Activated naive CD4-positive, alpha-beta T cell treated with anti-CD3 and anti-CD28 coated beads, Interleukin-2, amount 10 ng/mL, durations not matched to agents 5 hours and 36 hours (primary cell): Measurements from ENCODE around the gene SLAMF7. TPM values are rescaled to one million over a fixed set of nuclear protein-coding genes. Genes with fewer than 3 reads are reported as not detected.

ENCODE experiments used
- total RNA-seq, 2 experiments: library from RNA; stranded (reverse); gene quantifications; one replicate each; pipeline ENCODE4 v1.2.3, GENCODE V29; 2021

Gene SLAMF7, protein sequence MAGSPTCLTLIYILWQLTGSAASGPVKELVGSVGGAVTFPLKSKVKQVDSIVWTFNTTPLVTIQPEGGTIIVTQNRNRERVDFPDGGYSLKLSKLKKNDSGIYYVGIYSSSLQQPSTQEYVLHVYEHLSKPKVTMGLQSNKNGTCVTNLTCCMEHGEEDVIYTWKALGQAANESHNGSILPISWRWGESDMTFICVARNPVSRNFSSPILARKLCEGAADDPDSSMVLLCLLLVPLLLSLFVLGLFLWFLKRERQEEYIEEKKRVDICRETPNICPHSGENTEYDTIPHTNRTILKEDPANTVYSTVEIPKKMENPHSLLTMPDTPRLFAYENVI
- 1 to 10 TPM; 7.6 to 8.2 TPM for total RNA-seq

DNA sequence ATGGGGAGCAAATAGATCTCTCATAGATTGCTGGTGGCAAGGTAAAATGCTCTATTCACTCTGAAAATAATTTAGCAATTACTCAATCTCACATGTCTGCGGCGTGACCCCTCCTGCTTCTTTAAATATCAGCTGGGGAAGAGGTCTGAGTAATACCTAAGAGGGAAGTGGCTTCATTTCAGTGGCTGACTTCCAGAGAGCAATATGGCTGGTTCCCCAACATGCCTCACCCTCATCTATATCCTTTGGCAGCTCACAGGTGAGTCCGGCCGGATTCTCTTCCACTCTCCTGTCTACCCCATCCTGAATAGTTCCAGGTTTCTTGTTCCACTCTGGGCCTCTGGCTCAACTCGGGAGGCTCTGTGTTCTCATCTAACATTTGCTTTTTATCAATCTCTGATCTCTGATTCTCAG, at the start of gene SLAMF7:
TSS of gene SLAMF7 (plus strand) at position 150 of the 414 bp plus-strand sequence. CDS start at position 205, 55 bp downstream.

DNA sequence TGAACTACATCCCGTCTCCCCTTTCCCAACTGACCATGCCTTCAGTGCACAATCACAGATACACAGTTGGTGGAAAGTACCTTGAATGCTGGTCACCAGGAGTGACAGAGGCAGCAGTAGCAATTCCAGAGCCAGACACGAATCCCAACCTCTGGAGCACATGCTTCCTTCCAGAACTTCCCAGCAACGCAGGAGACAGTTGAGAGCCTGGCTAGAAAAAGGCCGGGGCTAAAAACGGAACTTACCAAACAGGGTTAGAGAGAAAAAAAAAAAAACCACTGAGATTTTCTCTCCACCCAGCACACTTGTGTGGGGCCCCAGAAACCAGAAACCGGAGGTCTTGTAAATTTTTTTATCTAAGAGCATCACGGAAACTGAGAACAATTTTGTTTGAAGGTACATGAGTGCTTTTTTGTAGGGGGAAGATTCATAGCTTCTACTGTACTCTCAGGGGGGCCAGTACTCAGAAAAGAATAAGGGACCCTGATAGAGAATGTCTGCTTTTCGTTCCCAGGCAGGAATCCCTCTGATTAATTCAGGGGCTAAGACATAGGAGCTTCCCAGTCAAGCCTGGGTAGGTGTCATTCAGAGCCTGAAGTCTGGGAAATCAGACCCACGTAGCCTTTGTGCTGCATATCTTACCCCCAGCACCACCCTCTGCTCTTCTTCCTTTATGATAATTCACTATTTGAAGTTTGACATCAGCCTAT, 27.3 kb upstream of the SLAMF7 start, which contains the start of gene CD48:
TSS of gene CD48 (minus strand) at position 221 of the 710 bp plus-strand sequence. CDS start at position 162, 59 bp downstream.

DNA sequence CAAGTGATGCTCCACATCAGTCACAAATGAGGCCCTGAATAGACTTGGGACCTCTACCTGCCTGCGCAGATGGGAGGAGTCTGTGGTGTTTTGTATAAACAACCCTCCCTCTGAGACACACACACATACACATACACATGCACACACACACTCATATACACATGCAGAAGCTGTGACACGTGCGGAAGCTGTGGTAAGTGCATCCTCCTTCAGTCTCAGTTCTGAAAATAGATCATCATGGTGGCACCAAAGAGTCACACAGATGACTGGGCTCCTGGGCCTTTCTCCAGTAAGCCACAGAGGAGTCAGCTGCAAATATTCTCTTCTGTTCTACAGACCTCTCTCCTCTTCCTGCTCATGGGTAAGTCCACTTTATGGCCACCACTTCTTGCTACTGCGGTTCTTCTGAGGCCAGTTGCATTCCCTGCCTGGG, 56.9 kb downstream of the SLAMF7 start, which contains the start of gene LY9:
TSS of gene LY9 (plus strand) at position 224 of the 433 bp plus-strand sequence. CDS start at position 238, 14 bp downstream.

Other genes with a start within 250 kb of the SLAMF7 start
- gene SLAMF6, start 216.0 kb upstream of the SLAMF7 start, total RNA-seq = 10 to 100 TPM; 23.8 to 24.3 TPM
- 1 to 10 TPM; 5.4 to 6.3 TPM for gene CD84, start 159.8 kb upstream of the SLAMF7 start, total RNA-seq
- gene SLAMF1, start 92.2 kb upstream of the SLAMF7 start, total RNA-seq = 10 to 100 TPM; 52.2 to 54.0 TPM
- 100 to 1,000 TPM; 378 to 401 TPM for gene CD48, start 27.4 kb upstream of the SLAMF7 start, total RNA-seq
- gene LY9, start 56.9 kb downstream of the SLAMF7 start, total RNA-seq = 10 to 100 TPM; 75.9 to 76.3 TPM
- gene CD244, start 123.6 kb downstream of the SLAMF7 start, total RNA-seq = under 1 TPM; 0.40 to 0.55 TPM
- gene ITLN1, start 145.9 kb downstream of the SLAMF7 start, total RNA-seq = not detected
- not detected for gene ITLN2, start 215.6 kb downstream of the SLAMF7 start, total RNA-seq